ENCODE data around the gene ZNF232. TPM values are rescaled to one million over a fixed set of nuclear protein-coding genes. Genes with fewer than 3 reads are reported as not detected.

Gene ZNF232
- total RNA-seq, 6 donors from 2014 or later, result 5.5 to 27.2 (median 9.4) TPM

GRCh38 chr17:5096731-5097100 is 15.0 kb downstream of the ZNF232 start:
- Histone ChIP-seq H3K27ac (peak overlapping the region in 3 of 4 donors; percentile 31 to 56 (median 49)), H3K9me3 (peaks cover 41 to 62% (median 53%) of the 10 kb centered on the region in 4 donors), H3K27me3 (peaks cover 0 to 5% (median 0%) of the 10 kb centered on the region in 4 donors), H3K4me3 (peak overlapping the region; percentile 18 to 71 (median 54)), H3K4me1 (peaks cover 0 to 12% (median 9%) of the 10 kb centered on the region in 4 donors), H3K36me3 (peaks cover 0 to 12% (median 11%) of the 10 kb centered on the region in 4 donors)
- no peak for DNase-seq
- no peak for TF ChIP-seq EP300 (IDR thresholded peaks at IDR 0.05)
- no peak for TF ChIP-seq POLR2A (IDR thresholded peaks at IDR 0.05)
- no peak for TF ChIP-seq CTCF (IDR thresholded peaks at IDR 0.05)
- TF ChIP-seq POLR2AphosphoS5 (IDR thresholded peaks at IDR 0.05), result no peak
- ATAC-seq (ENCODE audit: low FRiP score in 2 of 2), result no peak
- WGBS, 2 donors, result 9 to 13% methylated on average over 7 of the region's 7 CpGs

GRCh38 chr17:5092218-5093010 is 19.3 kb downstream of the ZNF232 start:
- Histone ChIP-seq H3K4me1 (peaks cover 0 to 9% (median 7%) of the 10 kb centered on the region in 4 donors), H3K27me3 (peaks cover 0 to under 1% (median 0%) of the 10 kb centered on the region in 4 donors), H3K9me3 (peaks cover 83 to 100% (median 94%) of the 10 kb centered on the region in 4 donors), H3K27ac (no peak overlapping the region), H3K4me3 (no peak overlapping the region), H3K36me3 (peaks cover 8 to 53% (median 42%) of the 10 kb centered on the region in 4 donors)
- ATAC-seq (ENCODE audit: low FRiP score in 2 of 2) (no peak), DNase-seq (no peak)
- TF ChIP-seq POLR2AphosphoS5 (IDR thresholded peaks at IDR 0.05) (no peak), EP300 (IDR thresholded peaks at IDR 0.05) (no peak), CTCF (IDR thresholded peaks at IDR 0.05) (no peak), POLR2A (IDR thresholded peaks at IDR 0.05) (no peak)
- 98 to 99% methylated on average over 6 of the region's 6 CpGs for WGBS, 2 donors

GRCh38 chr17:5080591-5080990 is 31.1 kb downstream of the ZNF232 start:
- Histone ChIP-seq H3K27me3 (no peaks in the 10 kb centered on the region), H3K4me1 (peaks cover 10 to 15% (median 12%) of the 10 kb centered on the region in 4 donors), H3K4me3 (no peak overlapping the region), H3K27ac (no peak overlapping the region), H3K9me3 (peaks cover 0 to 12% (median 10%) of the 10 kb centered on the region in 4 donors), H3K36me3 (peaks cover 0 to 5% (median 2%) of the 10 kb centered on the region in 4 donors)
- 91 to 93% methylated on average over 3 of the region's 3 CpGs for WGBS, 2 donors
- ATAC-seq (ENCODE audit: low FRiP score in 2 of 2), result no peak
- no peak for DNase-seq
- TF ChIP-seq CTCF (IDR thresholded peaks at IDR 0.05), result no peak
- no peak for TF ChIP-seq EP300 (IDR thresholded peaks at IDR 0.05)
- TF ChIP-seq POLR2A (IDR thresholded peaks at IDR 0.05), result no peak
- TF ChIP-seq POLR2AphosphoS5 (IDR thresholded peaks at IDR 0.05), result no peak

GRCh38 chr17:5078106-5079028 is 33.3 kb downstream of the ZNF232 start, which contains the start of gene ZFP3:
Gene ZFP3, plus strand, starts transcription at chr17:5078467. Its CDS starts 13,038 bp downstream, at chr17:5091505.
- Histone ChIP-seq H3K4me3 (peak within 1 kb of the TSS; percentile 62 to 81 (median 78)), H3K27me3 (no peaks in the 10 kb centered on the region), H3K4me1 (peaks cover 10 to 15% (median 12%) of the 10 kb centered on the region in 4 donors), H3K36me3 (peaks cover 0 to 1% (median 0%) of the 10 kb centered on the region in 4 donors), H3K27ac (peak within 1 kb of the TSS; percentile 79 to 85 (median 82)), H3K9me3 (peaks cover 0 to 3% (median 0%) of the 10 kb centered on the region in 4 donors)
- ATAC-seq (ENCODE audit: low FRiP score in 2 of 2) (peak; percentile 97 to 98), DNase-seq (peak; percentile 88 to 97)
- TF ChIP-seq POLR2A (IDR thresholded peaks at IDR 0.05) (peak in 3 of 4 donors; percentile 46 to 70 (median 67)), CTCF (IDR thresholded peaks at IDR 0.05) (peak in 2 of 6 experiments; percentile 18 to 35), POLR2AphosphoS5 (IDR thresholded peaks at IDR 0.05) (peak; percentile 66 to 78), EP300 (IDR thresholded peaks at IDR 0.05) (no peak)
- WGBS, 2 donors, result 1 to 2% methylated on average over 36 to 40 of the region's 75 CpGs
